Panc1 (cell line): ENCODE measurements around the gene BLM.

Experiments used
- CTCF ChIP-seq: fragments of 450-650 bp; IDR thresholded peaks from 2 replicates; pipeline ENCODE4 v1.5.1; 2017; ENCODE audit warnings: mild to moderate bottlenecking
- POLR2AphosphoS5 ChIP-seq: IDR thresholded peaks from 2 replicates; pipeline ENCODE4 v1.6.1; 2012; ENCODE audit warnings: mild to moderate bottlenecking, low read depth, low read length, moderate library complexity
- SIN3A ChIP-seq: IDR thresholded peaks from 2 replicates; pipeline ENCODE4 v1.6.1; 2012; ENCODE audit warnings: low read depth, mild to moderate bottlenecking, low read length, moderate library complexity, borderline replicate concordance; ENCODE audit not compliant: insufficient read depth
- TF ChIP-seq, protein P1 (sequence below), 2 experiments: IDR thresholded peaks; 2 replicates each; pipeline ENCODE4 v1.6.1; 2011 to 2012; ENCODE audit warnings: low read depth in 2 of 2, control low read depth in 1 of 2, low read length in 1 of 2, mild to moderate bottlenecking in 1 of 2, moderate library complexity in 1 of 2; ENCODE audit not compliant: insufficient read depth in 1 of 2

GRCh38 chr15:90707489-90707888 lies 9.7 kb upstream of the BLM start:
- no peak for TF ChIP-seq CTCF
- TF ChIP-seq, protein P1, sequence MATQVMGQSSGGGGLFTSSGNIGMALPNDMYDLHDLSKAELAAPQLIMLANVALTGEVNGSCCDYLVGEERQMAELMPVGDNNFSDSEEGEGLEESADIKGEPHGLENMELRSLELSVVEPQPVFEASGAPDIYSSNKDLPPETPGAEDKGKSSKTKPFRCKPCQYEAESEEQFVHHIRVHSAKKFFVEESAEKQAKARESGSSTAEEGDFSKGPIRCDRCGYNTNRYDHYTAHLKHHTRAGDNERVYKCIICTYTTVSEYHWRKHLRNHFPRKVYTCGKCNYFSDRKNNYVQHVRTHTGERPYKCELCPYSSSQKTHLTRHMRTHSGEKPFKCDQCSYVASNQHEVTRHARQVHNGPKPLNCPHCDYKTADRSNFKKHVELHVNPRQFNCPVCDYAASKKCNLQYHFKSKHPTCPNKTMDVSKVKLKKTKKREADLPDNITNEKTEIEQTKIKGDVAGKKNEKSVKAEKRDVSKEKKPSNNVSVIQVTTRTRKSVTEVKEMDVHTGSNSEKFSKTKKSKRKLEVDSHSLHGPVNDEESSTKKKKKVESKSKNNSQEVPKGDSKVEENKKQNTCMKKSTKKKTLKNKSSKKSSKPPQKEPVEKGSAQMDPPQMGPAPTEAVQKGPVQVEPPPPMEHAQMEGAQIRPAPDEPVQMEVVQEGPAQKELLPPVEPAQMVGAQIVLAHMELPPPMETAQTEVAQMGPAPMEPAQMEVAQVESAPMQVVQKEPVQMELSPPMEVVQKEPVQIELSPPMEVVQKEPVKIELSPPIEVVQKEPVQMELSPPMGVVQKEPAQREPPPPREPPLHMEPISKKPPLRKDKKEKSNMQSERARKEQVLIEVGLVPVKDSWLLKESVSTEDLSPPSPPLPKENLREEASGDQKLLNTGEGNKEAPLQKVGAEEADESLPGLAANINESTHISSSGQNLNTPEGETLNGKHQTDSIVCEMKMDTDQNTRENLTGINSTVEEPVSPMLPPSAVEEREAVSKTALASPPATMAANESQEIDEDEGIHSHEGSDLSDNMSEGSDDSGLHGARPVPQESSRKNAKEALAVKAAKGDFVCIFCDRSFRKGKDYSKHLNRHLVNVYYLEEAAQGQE (IDR thresholded peaks at IDR 0.05; ENCODE audit: insufficient read depth in 1 of 2, low read depth in 2 of 2, low read length in 1 of 2) = no peak
- no peak for TF ChIP-seq SIN3A
- TF ChIP-seq POLR2AphosphoS5 = no peak
